CD4-positive, alpha-beta T cell (primary cell): ENCODE data around the gene ARHGEF11. TPM values are rescaled to one million over a fixed set of nuclear protein-coding genes. Genes with fewer than 3 reads are reported as not detected.

Source experiments
- ATAC-seq: fragments of 200-7000 bp; cut with Tn5 transposase; one replicate; pipeline ENCODE4 v1.10.0; 2022; ENCODE audit warnings: mild to moderate bottlenecking; ENCODE audit not compliant: poor library complexity
- CTCF ChIA-PET: fragments of 350-600 bp; sonication (Branson Sonifier 250); formaldehyde crosslinking; loops from one replicate; lab custom pipeline; 2021; ENCODE audit warnings: antibody characterized with exemption, inconsistent platforms; lab: Charles Lee
- POLR2A ChIA-PET: fragments of 350-600 bp; sonication (Branson Sonifier 250); formaldehyde crosslinking; loops from one replicate; lab custom pipeline; 2021; ENCODE audit warnings: antibody characterized with exemption, inconsistent platforms; lab: Charles Lee
- DNase-seq, 14 experiments: peaks; one replicate each; pipeline ENCODE4 v3.0.0-alpha.2; 2013 to 2020; ENCODE audit warnings: mixed read lengths in 2 of 14
- H3K27ac ChIP-seq, 2 donors: one replicate each; pipeline versions ENCODE4 v1.5.1 to v1.7.0; 2013; ENCODE audit warnings: low read length in 2 of 2, low read depth in 1 of 2, mild to moderate bottlenecking in 1 of 2
- H3K27me3 ChIP-seq, 2 experiments: 1 replicate in 1 of 2; 2 replicates in 1 of 2; pipeline versions ENCODE4 v1.6.1 to v1.7.0; 2013; ENCODE audit warnings: low read length in 2 of 2, control low read depth in 1 of 2, mild to moderate bottlenecking in 1 of 2, moderate library complexity in 1 of 2; ENCODE audit not compliant: insufficient read depth in 2 of 2, control insufficient read depth in 1 of 2
- H3K36me3 ChIP-seq: one replicate; pipeline ENCODE4 v1.6.1; 2013; ENCODE audit warnings: low read length, control low read depth; ENCODE audit not compliant: insufficient read depth
- H3K4me1 ChIP-seq: one replicate; pipeline ENCODE4 v1.6.1; 2013; ENCODE audit warnings: low read length, control low read depth; ENCODE audit not compliant: insufficient read depth
- H3K4me3 ChIP-seq: one replicate; pipeline ENCODE4 v1.5.1; 2013; ENCODE audit warnings: mild to moderate bottlenecking, low read length, moderate library complexity
- H3K9me3 ChIP-seq, 2 experiments: 1 replicate in 1 of 2; 2 replicates in 1 of 2; pipeline versions ENCODE4 v1.6.1 to v1.7.0; 2013; ENCODE audit warnings: low read length in 2 of 2, mild to moderate bottlenecking in 2 of 2, control low read depth in 1 of 2, moderate library complexity in 1 of 2; ENCODE audit not compliant: control insufficient read depth in 1 of 2, insufficient read depth in 1 of 2
- H3K27ac Mint-ChIP-seq: one replicate; pipeline ENCODE4 v1.8.0; 2020; ENCODE audit warnings: mixed read lengths
- H3K27me3 Mint-ChIP-seq: one replicate; pipeline ENCODE4 v1.8.0; 2021; ENCODE audit warnings: mixed read lengths
- H3K36me3 Mint-ChIP-seq: one replicate; pipeline ENCODE4 v1.8.0; 2021; ENCODE audit warnings: low read depth, mixed read lengths
- H3K4me1 Mint-ChIP-seq: one replicate; pipeline ENCODE4 v1.8.0; 2021; ENCODE audit warnings: low read depth, mixed read lengths
- H3K4me3 Mint-ChIP-seq: one replicate; pipeline ENCODE4 v1.8.0; 2020; ENCODE audit warnings: mild to moderate bottlenecking, mixed read lengths
- H3K9me3 Mint-ChIP-seq: one replicate; pipeline ENCODE4 v1.8.0; 2020; ENCODE audit warnings: mixed read lengths
- intact Hi-C, 2 experiments: fragments of 100-400 bp; cut with DNase I in 1 of 2; cut with micrococcal nuclease in 1 of 2; formaldehyde crosslinking; loops; one replicate each; pipeline versions ENCODE4 v1.15.1 to v1.9.0; 2023 to 2025; cut with DNase I, micrococcal nuclease
- total RNA-seq, 174 experiments: library from RNA in 2 of 174; stranded (reverse) in 2 of 174; gene quantifications; one replicate each; pipeline ENCODE4 v1.2.3 and lab custom pipeline; 2021 to 2026
- TF ChIP-seq, protein P1 (sequence below): fragments of 200-600 bp; IDR thresholded peaks from one replicate; pipeline ENCODE4 v1.8.0; 2022; ENCODE audit warnings: antibody characterized with exemption, mild to moderate bottlenecking

Gene ARHGEF11
- total RNA-seq, 2 experiments from 2014 or later = 13.7 to 13.9 TPM

DNA sequence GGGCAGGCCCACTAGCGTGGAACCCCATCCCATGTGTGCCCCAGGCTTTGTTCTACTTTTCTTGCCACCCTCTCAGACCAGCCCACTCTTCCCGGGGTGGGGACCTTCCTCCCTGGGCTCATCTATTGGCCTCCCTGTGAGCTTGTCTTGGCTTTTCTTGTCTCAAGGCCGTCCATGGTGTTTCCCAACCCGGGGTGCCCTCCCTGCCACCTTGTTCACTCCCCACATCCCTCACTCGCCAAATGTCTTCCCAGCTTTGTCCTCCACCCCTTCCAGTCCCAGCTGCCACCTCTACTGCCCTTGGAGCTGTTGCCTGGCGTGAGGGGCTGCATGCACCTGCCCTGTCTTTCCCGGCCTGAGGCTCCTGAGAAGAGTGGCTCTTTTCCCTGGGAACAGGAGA is 106.7 kb downstream of the ARHGEF11 start:
- Histone ChIP-seq H3K9me3 (no peaks in the 10 kb centered on the region), H3K36me3 (peaks cover 30% of the 10 kb centered on the region), H3K4me1 (no peaks in the 10 kb centered on the region), H3K4me3 (no peak overlapping the region), H3K27me3 (no peaks in the 10 kb centered on the region), H3K27ac (no peak overlapping the region)
- Mint-ChIP-seq H3K27ac (no peak overlapping the region), H3K27me3 (no peaks in the 10 kb centered on the region), H3K4me1 (no peaks in the 10 kb centered on the region), H3K9me3 (no peaks in the 10 kb centered on the region), H3K4me3 (no peak overlapping the region), H3K36me3 (peaks cover 66% of the 10 kb centered on the region)
- ATAC-seq (no peak), DNase-seq (no peak)
- ChIA-PET POLR2A (interaction anchor here (0.9 kb wide), 1 partner anchor 23 kb away, joined by 3 read pairs; no protein-coding TSS in a partner anchor), CTCF (no interaction called here)
- TF ChIP-seq, protein P1, sequence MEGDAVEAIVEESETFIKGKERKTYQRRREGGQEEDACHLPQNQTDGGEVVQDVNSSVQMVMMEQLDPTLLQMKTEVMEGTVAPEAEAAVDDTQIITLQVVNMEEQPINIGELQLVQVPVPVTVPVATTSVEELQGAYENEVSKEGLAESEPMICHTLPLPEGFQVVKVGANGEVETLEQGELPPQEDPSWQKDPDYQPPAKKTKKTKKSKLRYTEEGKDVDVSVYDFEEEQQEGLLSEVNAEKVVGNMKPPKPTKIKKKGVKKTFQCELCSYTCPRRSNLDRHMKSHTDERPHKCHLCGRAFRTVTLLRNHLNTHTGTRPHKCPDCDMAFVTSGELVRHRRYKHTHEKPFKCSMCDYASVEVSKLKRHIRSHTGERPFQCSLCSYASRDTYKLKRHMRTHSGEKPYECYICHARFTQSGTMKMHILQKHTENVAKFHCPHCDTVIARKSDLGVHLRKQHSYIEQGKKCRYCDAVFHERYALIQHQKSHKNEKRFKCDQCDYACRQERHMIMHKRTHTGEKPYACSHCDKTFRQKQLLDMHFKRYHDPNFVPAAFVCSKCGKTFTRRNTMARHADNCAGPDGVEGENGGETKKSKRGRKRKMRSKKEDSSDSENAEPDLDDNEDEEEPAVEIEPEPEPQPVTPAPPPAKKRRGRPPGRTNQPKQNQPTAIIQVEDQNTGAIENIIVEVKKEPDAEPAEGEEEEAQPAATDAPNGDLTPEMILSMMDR = no peak
- intact Hi-C loops = no loop called here

DNA sequence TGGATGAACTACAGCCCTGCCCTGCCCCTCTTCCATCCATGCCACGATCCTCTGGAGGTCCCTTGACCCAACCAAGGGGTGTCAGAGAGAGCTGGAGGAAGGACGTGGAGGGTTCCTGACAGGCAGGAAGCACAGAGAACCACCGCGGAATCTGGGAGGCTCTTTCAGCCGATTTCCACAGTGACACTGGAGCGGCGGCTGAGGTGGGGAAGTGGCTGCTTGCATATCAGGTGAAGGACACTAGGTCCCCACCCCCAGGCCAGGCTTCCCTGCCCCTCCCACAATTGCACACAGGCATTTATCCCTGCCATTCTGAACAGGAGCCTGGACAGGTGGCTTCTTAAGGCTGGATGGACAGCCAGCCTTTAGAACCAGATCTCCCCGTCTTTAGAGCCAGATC is 107.7 kb downstream of the ARHGEF11 start:
- ChIA-PET POLR2A (interaction anchor here (0.9 kb wide), 1 partner anchor 24 kb away, joined by 3 read pairs; no protein-coding TSS in a partner anchor), CTCF (no interaction called here)
- H3K36me3 ChIP-seq = peaks cover 27% of the 10 kb centered on the region
- no peak overlapping the region for H3K4me3 Mint-ChIP-seq
- H3K27ac ChIP-seq = no peak overlapping the region
- no peaks in the 10 kb centered on the region for H3K27me3 ChIP-seq
- H3K27ac Mint-ChIP-seq = no peak overlapping the region
- no peak overlapping the region for H3K4me3 ChIP-seq
- intact Hi-C loops = no loop called here
- TF ChIP-seq, protein P1 = no peak
- H3K9me3 Mint-ChIP-seq = no peaks in the 10 kb centered on the region
- ATAC-seq (no peak), DNase-seq (no peak)
- peaks cover 4% of the 10 kb centered on the region for H3K27me3 Mint-ChIP-seq
- peaks cover 59% of the 10 kb centered on the region for H3K36me3 Mint-ChIP-seq
- H3K9me3 ChIP-seq = no peaks in the 10 kb centered on the region
- H3K4me1 Mint-ChIP-seq = no peaks in the 10 kb centered on the region
- no peaks in the 10 kb centered on the region for H3K4me1 ChIP-seq

DNA sequence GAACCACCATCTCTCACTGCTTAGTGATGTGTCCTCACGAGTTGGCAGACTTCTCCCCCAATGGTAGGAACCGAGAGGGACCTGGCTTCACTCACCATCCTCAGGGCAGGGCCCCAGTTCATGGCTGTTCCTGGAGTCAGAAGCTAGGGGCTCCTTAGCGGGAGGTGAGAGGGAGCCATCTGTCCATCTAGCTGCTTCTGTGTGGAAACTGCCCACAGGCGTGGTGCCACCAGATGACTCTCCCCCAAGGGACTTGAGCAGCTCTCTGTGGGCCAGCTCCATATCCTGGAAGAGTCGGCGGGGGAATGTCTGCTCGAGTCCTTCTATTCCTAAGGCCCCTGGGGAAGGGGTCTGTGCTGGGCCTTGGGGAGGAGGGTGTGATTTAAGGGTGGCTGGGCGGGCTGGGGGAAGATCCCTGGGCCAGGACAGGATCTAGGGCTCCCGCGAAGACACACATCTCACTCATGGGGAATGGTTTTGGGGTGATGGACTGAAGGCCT is 108.8 kb downstream of the ARHGEF11 start:
- peaks cover 25% of the 10 kb centered on the region for H3K36me3 ChIP-seq
- Mint-ChIP-seq H3K27me3 (peaks cover 13% of the 10 kb centered on the region), H3K4me1 (no peaks in the 10 kb centered on the region), H3K27ac (no peak overlapping the region), H3K9me3 (no peaks in the 10 kb centered on the region), H3K4me3 (no peak overlapping the region), H3K36me3 (peaks cover 48% of the 10 kb centered on the region)
- TF ChIP-seq, protein P1 = no peak
- ATAC-seq = no peak
- no peak overlapping the region for H3K4me3 ChIP-seq
- intact Hi-C loops = no loop called here
- no peaks in the 10 kb centered on the region for H3K27me3 ChIP-seq
- no peak overlapping the region for H3K27ac ChIP-seq
- CTCF ChIA-PET = no interaction called here
- POLR2A ChIA-PET = interaction anchor here (1.3 kb wide), 1 partner anchor 9 kb away, joined by 5 read pairs; no protein-coding TSS in a partner anchor
- H3K9me3 ChIP-seq = no peaks in the 10 kb centered on the region
- DNase-seq = no peak
- no peaks in the 10 kb centered on the region for H3K4me1 ChIP-seq
